Parathyroid adenoma (tissue), 2 donors: ENCODE results near the gene RNF40.

Experiments used
- H2AFZ ChIP-seq: fragments of 300-600 bp; sonication (generic); one replicate; pipeline ENCODE4 v1.7.0; 2017; ENCODE audit warnings: antibody characterized with exemption, mild to moderate bottlenecking
- H3K27ac ChIP-seq: fragments of 300-600 bp; sonication (generic); one replicate; pipeline ENCODE4 v1.7.0; 2017
- H3K27me3 ChIP-seq: fragments of 300-600 bp; sonication (generic); one replicate; pipeline ENCODE4 v1.7.0; 2017; ENCODE audit warnings: low read length; ENCODE audit not compliant: control insufficient read depth, insufficient read depth
- H3K36me3 ChIP-seq: fragments of 300-600 bp; sonication (generic); one replicate; pipeline ENCODE4 v1.7.0; 2017; ENCODE audit warnings: low read length; ENCODE audit not compliant: control insufficient read depth, insufficient read depth
- H3K4me1 ChIP-seq: fragments of 300-600 bp; sonication (generic); one replicate; pipeline ENCODE4 v1.7.0; 2017; ENCODE audit warnings: control low read depth
- H3K4me2 ChIP-seq: fragments of 300-600 bp; sonication (generic); one replicate; pipeline ENCODE4 v1.7.0; 2017; ENCODE audit warnings: low read length
- H3K4me3 ChIP-seq: fragments of 300-600 bp; sonication (generic); one replicate; pipeline ENCODE4 v1.7.0; 2017; ENCODE audit warnings: low read depth, low read length
- H3K79me2 ChIP-seq: fragments of 300-600 bp; sonication (generic); one replicate; pipeline ENCODE4 v1.7.0; 2017; ENCODE audit warnings: control low read depth
- H3K9ac ChIP-seq: fragments of 300-600 bp; sonication (generic); one replicate; pipeline ENCODE4 v1.7.0; 2017; ENCODE audit warnings: mild to moderate bottlenecking
- H3K9me3 ChIP-seq: fragments of 300-600 bp; sonication (generic); one replicate; pipeline ENCODE4 v1.7.0; 2017; ENCODE audit warnings: low read length; ENCODE audit not compliant: control insufficient read depth
- CTCF ChIP-seq: fragments of 300-600 bp; sonication (generic); IDR thresholded peaks from one replicate; pipeline ENCODE4 v1.7.0; 2017; ENCODE audit warnings: antibody characterized with exemption, mild to moderate bottlenecking
- donor health status: primary hyperparathyroidism.

The RNF40 gene

DNA sequence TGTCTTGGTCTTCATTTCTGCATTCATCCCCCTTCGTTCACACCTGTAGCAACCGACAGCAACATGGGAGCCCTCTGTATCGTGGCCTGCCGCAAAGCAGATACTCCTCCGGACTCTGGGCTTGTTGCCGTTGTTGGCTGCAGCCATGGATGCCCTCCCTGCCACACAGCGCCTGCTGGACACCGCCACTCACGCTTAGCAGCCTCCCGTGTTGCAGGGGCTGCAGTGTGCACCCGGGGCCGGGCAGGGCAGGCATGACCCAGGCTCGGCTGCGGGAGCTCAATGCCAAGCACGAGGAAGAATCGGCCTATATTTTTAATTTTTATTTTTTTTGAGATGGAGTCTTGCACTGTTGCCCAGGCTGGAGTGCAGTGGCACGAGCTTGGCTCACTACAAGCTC lies 59.8 kb downstream of the RNF40 start:
- Histone ChIP-seq H3K4me1 (no peaks in the 10 kb centered on the region), H2AFZ (no peak overlapping the region), H3K36me3 (no peaks in the 10 kb centered on the region), H3K79me2 (no peaks in the 10 kb centered on the region), H3K9me3 (no peaks in the 10 kb centered on the region), H3K4me2 (no peak overlapping the region), H3K27me3 (no peaks in the 10 kb centered on the region), H3K27ac (no peak overlapping the region), H3K4me3 (no peak overlapping the region), H3K9ac (no peak overlapping the region)
- TF ChIP-seq CTCF = no peak
